Neural cell (in vitro differentiated cells): Measurements from ENCODE around the gene FOXP2. TPM values are rescaled to one million over a fixed set of nuclear protein-coding genes. Genes with fewer than 3 reads are reported as not detected.

Experiments used
- H2AFZ ChIP-seq: fragments of 200-600, 300-800 bp; sonication (generic), shearing (Covaris generic); 2 replicates; pipeline ENCODE4 v1.6.0; 2014; ENCODE audit warnings: low read depth, mild to moderate bottlenecking, antibody characterized with exemption, low read length, moderate library complexity
- H3F3A ChIP-seq: fragments of 200-600 bp; shearing (Covaris generic); 2 replicates; pipeline ENCODE4 v1.6.1; 2016; ENCODE audit warnings: mild to moderate bottlenecking, moderate library complexity, mixed read lengths, antibody characterized with exemption, low read length; ENCODE audit not compliant: insufficient read depth, poor library complexity, severe bottlenecking
- H3K27ac ChIP-seq: fragments of 200-600, 300-800 bp; sonication (generic), shearing (Covaris generic); 2 replicates; pipeline ENCODE4 v1.5.1; 2014; ENCODE audit warnings: mild to moderate bottlenecking, low read length, moderate library complexity
- H3K27me3 ChIP-seq: fragments of 300-800, 200-600 bp; sonication (generic), shearing (Covaris generic); 2 replicates; pipeline ENCODE4 v1.6.0; 2014; ENCODE audit warnings: mild to moderate bottlenecking, low read depth, low read length, moderate library complexity; ENCODE audit not compliant: insufficient read depth
- H3K36me3 ChIP-seq: fragments of 300-800, 200-600 bp; sonication (generic), shearing (Covaris generic); 2 replicates; pipeline ENCODE4 v1.5.1; 2014; ENCODE audit warnings: mild to moderate bottlenecking, antibody characterized with exemption, low read length, moderate library complexity; ENCODE audit not compliant: insufficient read depth
- H3K4me2 ChIP-seq: fragments of 300-800, 200-600 bp; sonication (generic), shearing (Covaris generic); 2 replicates; pipeline ENCODE4 v1.6.0; 2014; ENCODE audit warnings: mild to moderate bottlenecking, low read length
- H3K4me3 ChIP-seq: fragments of 300-800, 200-600 bp; sonication (generic), shearing (Covaris generic); 2 replicates; pipeline ENCODE4 v1.5.1; 2014; ENCODE audit warnings: mild to moderate bottlenecking, low read length, moderate library complexity
- H3K79me2 ChIP-seq: fragments of 200-600 bp; shearing (Covaris generic); replicated peaks from 2 replicates; pipeline ENCODE4 v1.6.0; 2014; ENCODE audit warnings: mild to moderate bottlenecking, low read length, moderate library complexity; ENCODE audit not compliant: insufficient read depth
- H3K9ac ChIP-seq: fragments of 300-800, 200-600 bp; sonication (generic), shearing (Covaris generic); 2 replicates; pipeline ENCODE4 v1.6.1; 2016; ENCODE audit warnings: mild to moderate bottlenecking, low read length, mixed read lengths
- H3K9me2 ChIP-seq: fragments of 200-600 bp; shearing (Covaris generic); 2 replicates; pipeline ENCODE4 v1.6.1; 2016; ENCODE audit warnings: mild to moderate bottlenecking, low read length, mixed read lengths; ENCODE audit not compliant: insufficient read depth
- H3K9me3 ChIP-seq: fragments of 200-600, 300-800 bp; sonication (generic), shearing (Covaris generic); 2 replicates; pipeline ENCODE4 v1.6.1; 2016; ENCODE audit warnings: mild to moderate bottlenecking, mixed run types, low read length, moderate library complexity, mixed read lengths
- H4K20me1 ChIP-seq: fragments of 200-600 bp; shearing (Covaris generic); 2 replicates; pipeline ENCODE4 v1.6.1; 2016; ENCODE audit warnings: mild to moderate bottlenecking, mixed run types; ENCODE audit not compliant: insufficient read depth
- CTCF ChIP-seq: fragments of 450-650 bp; IDR thresholded peaks from 2 replicates; pipeline ENCODE4 v1.5.1; 2014; ENCODE audit warnings: antibody characterized with exemption, mild to moderate bottlenecking, moderate library complexity; ENCODE audit not compliant: poor library complexity, severe bottlenecking
- EP300 ChIP-seq: fragments of 450-650 bp; conservative IDR thresholded peaks from 2 replicates; pipeline ENCODE4 v1.6.1; 2014; ENCODE audit warnings: antibody characterized with exemption, mild to moderate bottlenecking, moderate library complexity; ENCODE audit not compliant: poor library complexity, severe bottlenecking
- EZH2 ChIP-seq: fragments of 200-600, 300-800 bp; shearing (Covaris generic), sonication (generic); IDR thresholded peaks from 2 replicates; pipeline ENCODE4 v1.6.1; 2014; ENCODE audit warnings: antibody characterized with exemption, low read length, borderline replicate concordance, mild to moderate bottlenecking; ENCODE audit not compliant: insufficient read depth, poor library complexity, severe bottlenecking
- MXI1 ChIP-seq: fragments of 450-650 bp; conservative IDR thresholded peaks from 2 replicates; pipeline ENCODE4 v1.6.1; 2014; ENCODE audit warnings: antibody characterized with exemption, mild to moderate bottlenecking; ENCODE audit not compliant: poor library complexity, severe bottlenecking
- POLR2AphosphoS5 ChIP-seq: IDR thresholded peaks from 2 replicates; pipeline ENCODE4 v1.6.1; 2012
- RAD21 ChIP-seq: fragments of 450-650 bp; conservative IDR thresholded peaks from 2 replicates; pipeline ENCODE4 v1.6.1; 2014; ENCODE audit warnings: antibody characterized with exemption, mild to moderate bottlenecking, moderate library complexity
- REST ChIP-seq: IDR thresholded peaks from 2 replicates; pipeline ENCODE4 v1.6.1; 2012; ENCODE audit warnings: borderline replicate concordance
- SMC3 ChIP-seq: fragments of 450-650 bp; conservative IDR thresholded peaks from 2 replicates; pipeline ENCODE4 v1.6.1; 2014; ENCODE audit warnings: antibody characterized with exemption, mild to moderate bottlenecking, moderate library complexity; ENCODE audit not compliant: poor library complexity
- TAF1 ChIP-seq: IDR thresholded peaks from 2 replicates; pipeline ENCODE4 v1.6.1; 2012; ENCODE audit warnings: low read depth
- polyA plus RNA-seq: library from polyadenylated mRNA; depleted of rRNA; stranded (reverse); fragments of >200 nt; gene quantifications from 2 replicates; pipeline ENCODE4 v1.2.3, GENCODE V29; 2014

Gene FOXP2
- polyA plus RNA-seq, 1 donor from 2014 or later = 51.3 TPM

GRCh38 chr7:114644455-114644854, 229.8 kb downstream of the FOXP2 start:
- no peaks in the 10 kb centered on the region for H3K9me3 ChIP-seq
- no peak for TF ChIP-seq RAD21
- TF ChIP-seq REST = peak; percentile 31
- peak; percentile 96 for TF ChIP-seq POLR2AphosphoS5
- peak; percentile 99 for TF ChIP-seq EP300
- H2AFZ ChIP-seq = no peak overlapping the region
- H3K9ac ChIP-seq = no peak overlapping the region
- H3K27ac ChIP-seq = peak overlapping the region; percentile 66
- H3K4me2 ChIP-seq = peak overlapping the region; percentile 35
- no peaks in the 10 kb centered on the region for H3K27me3 ChIP-seq
- no peaks in the 10 kb centered on the region for H3K79me2 ChIP-seq
- H3K9me2 ChIP-seq = no peaks in the 10 kb centered on the region
- H3K36me3 ChIP-seq = no peaks in the 10 kb centered on the region
- H3F3A ChIP-seq = peaks cover 2% of the 10 kb centered on the region
- no peaks in the 10 kb centered on the region for H4K20me1 ChIP-seq
- peak overlapping the region; percentile 35 for H3K4me3 ChIP-seq

- H3K9me3 ChIP-seq = no peaks in the 10 kb centered on the region
- TF ChIP-seq TAF1 (no peak), POLR2AphosphoS5 (peak; percentile 18), RAD21 (no peak), SMC3 (no peak), REST (no peak)
- H3K36me3 ChIP-seq = no peaks in the 10 kb centered on the region
These were observed 230.8 kb downstream of the FOXP2 start for GRCh38 chr7:114645451-114645850.

GRCh38 chr7:114647518-114647917, 232.9 kb downstream of the FOXP2 start:
- H3K9ac ChIP-seq = no peak overlapping the region
- peaks cover 8% of the 10 kb centered on the region for H3F3A ChIP-seq
- no peak for TF ChIP-seq SMC3
- TF ChIP-seq MXI1 = no peak
- no peak for TF ChIP-seq CTCF
- no peak for TF ChIP-seq POLR2AphosphoS5
- TF ChIP-seq EP300 = no peak
- no peak for TF ChIP-seq EZH2
- no peak for TF ChIP-seq RAD21
- no peak for TF ChIP-seq REST
- no peak for TF ChIP-seq TAF1
- H3K4me2 ChIP-seq = no peak overlapping the region
- no peaks in the 10 kb centered on the region for H4K20me1 ChIP-seq
- no peaks in the 10 kb centered on the region for H3K9me3 ChIP-seq
- H3K79me2 ChIP-seq = no peaks in the 10 kb centered on the region
- H2AFZ ChIP-seq = no peak overlapping the region
- no peaks in the 10 kb centered on the region for H3K27me3 ChIP-seq
- no peaks in the 10 kb centered on the region for H3K9me2 ChIP-seq
- no peak overlapping the region for H3K4me3 ChIP-seq
- H3K27ac ChIP-seq = no peak overlapping the region
- no peaks in the 10 kb centered on the region for H3K36me3 ChIP-seq

More at GRCh38 chr7:114645451-114645850, 230.8 kb downstream of the FOXP2 start:
- H3K9me2 ChIP-seq = no peaks in the 10 kb centered on the region
- H3K27ac ChIP-seq = peak overlapping the region; percentile 40
- no peak overlapping the region for H3K4me2 ChIP-seq
- H3F3A ChIP-seq = peaks cover 8% of the 10 kb centered on the region
- no peaks in the 10 kb centered on the region for H3K27me3 ChIP-seq
- H3K9ac ChIP-seq = no peak overlapping the region
- H3K79me2 ChIP-seq = no peaks in the 10 kb centered on the region
- H3K4me3 ChIP-seq = no peak overlapping the region
- no peaks in the 10 kb centered on the region for H4K20me1 ChIP-seq
- no peak overlapping the region for H2AFZ ChIP-seq
